ENCODE results near the gene SDK1. TPM values are rescaled to one million over a fixed set of nuclear protein-coding genes. Genes with fewer than 3 reads are reported as not detected.

The SDK1 gene
- total RNA-seq, 1 donor: 0.43 TPM

GRCh38 chr7:4282434-4283223 is 981.6 kb downstream of the SDK1 start:
- TF ChIP-seq, protein P1, sequence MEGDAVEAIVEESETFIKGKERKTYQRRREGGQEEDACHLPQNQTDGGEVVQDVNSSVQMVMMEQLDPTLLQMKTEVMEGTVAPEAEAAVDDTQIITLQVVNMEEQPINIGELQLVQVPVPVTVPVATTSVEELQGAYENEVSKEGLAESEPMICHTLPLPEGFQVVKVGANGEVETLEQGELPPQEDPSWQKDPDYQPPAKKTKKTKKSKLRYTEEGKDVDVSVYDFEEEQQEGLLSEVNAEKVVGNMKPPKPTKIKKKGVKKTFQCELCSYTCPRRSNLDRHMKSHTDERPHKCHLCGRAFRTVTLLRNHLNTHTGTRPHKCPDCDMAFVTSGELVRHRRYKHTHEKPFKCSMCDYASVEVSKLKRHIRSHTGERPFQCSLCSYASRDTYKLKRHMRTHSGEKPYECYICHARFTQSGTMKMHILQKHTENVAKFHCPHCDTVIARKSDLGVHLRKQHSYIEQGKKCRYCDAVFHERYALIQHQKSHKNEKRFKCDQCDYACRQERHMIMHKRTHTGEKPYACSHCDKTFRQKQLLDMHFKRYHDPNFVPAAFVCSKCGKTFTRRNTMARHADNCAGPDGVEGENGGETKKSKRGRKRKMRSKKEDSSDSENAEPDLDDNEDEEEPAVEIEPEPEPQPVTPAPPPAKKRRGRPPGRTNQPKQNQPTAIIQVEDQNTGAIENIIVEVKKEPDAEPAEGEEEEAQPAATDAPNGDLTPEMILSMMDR (IDR thresholded peaks at IDR 0.05; ENCODE audit: insufficient read depth, low read depth, low read length): no peak
- no peak for DNase-seq (ENCODE audit: low read depth)
- H3K4me3 ChIP-seq (ENCODE audit: low read depth, low read length): no peak overlapping the region

- no peak for DNase-seq (ENCODE audit: low read depth)
- H3K4me3 ChIP-seq (ENCODE audit: low read depth, low read length): no peak overlapping the region
- TF ChIP-seq, protein P1 (IDR thresholded peaks at IDR 0.05; ENCODE audit: insufficient read depth, low read depth, low read length): no peak
Observed at GRCh38 chr7:4286351-4286750, 985.3 kb downstream of the SDK1 start.

- TF ChIP-seq, protein P1 (IDR thresholded peaks at IDR 0.05; ENCODE audit: insufficient read depth, low read depth, low read length): no peak
- H3K4me3 ChIP-seq (ENCODE audit: low read depth, low read length): no peak overlapping the region
- DNase-seq (ENCODE audit: low read depth): no peak
Observed at GRCh38 chr7:4288791-4289394, 987.8 kb downstream of the SDK1 start.

DNA sequence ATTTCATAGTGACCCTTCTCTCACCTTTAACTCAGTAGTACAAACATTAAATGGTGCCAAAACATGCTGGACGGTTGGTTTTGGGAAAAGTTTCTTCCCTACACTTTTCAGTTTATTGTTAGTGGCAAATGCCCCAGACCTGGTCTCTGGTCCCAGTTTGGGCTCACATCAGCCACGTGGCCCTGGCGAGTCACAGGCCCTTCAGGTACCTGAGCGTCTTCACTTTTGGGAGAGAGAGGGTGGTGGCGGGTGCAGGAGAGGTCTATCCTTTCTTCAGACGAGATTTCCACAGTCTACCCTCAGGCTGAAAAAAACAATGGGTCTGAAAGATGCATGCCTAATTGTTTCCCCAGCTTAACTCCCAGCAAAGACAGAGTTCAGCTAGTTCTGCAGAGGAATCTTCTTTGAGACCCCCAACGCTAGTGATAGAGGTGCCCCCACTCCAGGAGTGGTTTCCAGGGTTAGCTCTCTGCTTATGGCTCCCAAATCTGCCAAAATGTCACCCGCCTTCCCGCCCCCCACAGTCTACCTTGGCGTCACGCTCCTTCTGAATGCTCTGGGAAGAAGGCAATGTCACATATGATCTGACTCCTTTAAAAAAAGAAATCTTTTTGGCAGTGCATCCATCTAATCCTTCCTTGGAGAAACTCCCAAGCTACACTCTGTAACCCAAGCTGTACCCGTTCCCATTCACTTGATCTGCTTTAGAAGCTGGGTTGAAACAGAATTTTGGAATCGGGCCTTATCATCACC is 996.3 kb downstream of the SDK1 start:
- TF ChIP-seq, protein P1 (IDR thresholded peaks at IDR 0.05; ENCODE audit: insufficient read depth, low read depth, low read length): no peak
- no peak for DNase-seq (ENCODE audit: low read depth)
- no peak overlapping the region for H3K4me3 ChIP-seq (ENCODE audit: low read depth, low read length)

GRCh38 chr7:4297918-4298219 is 996.8 kb downstream of the SDK1 start:
- H3K4me3 ChIP-seq (ENCODE audit: low read depth, low read length): no peak overlapping the region
- no peak for DNase-seq (ENCODE audit: low read depth)
- TF ChIP-seq, protein P1 (IDR thresholded peaks at IDR 0.05; ENCODE audit: insufficient read depth, low read depth, low read length): no peak

DNA sequence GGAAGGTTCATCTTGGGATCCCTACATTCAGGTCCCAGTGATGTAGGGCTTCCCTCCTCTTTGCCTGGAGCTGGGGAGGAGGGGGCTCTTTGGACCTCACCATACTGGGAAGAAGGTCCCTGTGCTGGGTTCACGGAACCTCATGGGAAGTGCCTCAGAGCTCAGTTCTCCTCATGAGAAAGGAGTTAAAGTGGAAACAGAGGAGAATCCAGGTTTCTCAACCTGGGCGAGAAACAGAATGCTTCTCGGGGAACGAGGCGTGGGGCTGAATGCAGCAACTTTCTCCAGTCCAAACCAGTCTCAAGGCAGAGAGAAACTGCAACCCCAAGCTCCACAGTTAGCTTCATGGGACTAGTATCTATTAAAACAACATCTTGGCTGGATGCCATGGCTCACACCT is 998.4 kb downstream of the SDK1 start:
- no peak overlapping the region for H3K4me3 ChIP-seq (ENCODE audit: low read depth, low read length)
- TF ChIP-seq, protein P1 (IDR thresholded peaks at IDR 0.05; ENCODE audit: insufficient read depth, low read depth, low read length): no peak
- no peak for DNase-seq (ENCODE audit: low read depth)
